GM19023 (cell line): Measurements from ENCODE around the gene EPS8L2.

Source experiments
- ATAC-seq: cut with Tn5 transposase; IDR thresholded peaks from one replicate; pipeline ENCODE4 v1.9.1; 2021; ENCODE audit warnings: mild to moderate bottlenecking, moderate library complexity; ENCODE audit not compliant: unreplicated experiment

EPS8L2 gene

GRCh38 chr11:703506-703905 is 2.5 kb upstream of the EPS8L2 start:
- no peak for ATAC-seq

GRCh38 chr11:704228-704674 is 1.8 kb upstream of the EPS8L2 start:
- ATAC-seq: no peak

- no peak for ATAC-seq
Measured at GRCh38 chr11:704781-705645, 1.0 kb upstream of the EPS8L2 start.

- ATAC-seq: no peak
Measured at GRCh38 chr11:706439-706956, 467 bp downstream of the EPS8L2 start.

- ATAC-seq: no peak
Measured at GRCh38 chr11:706957-707816, 1.2 kb downstream of the EPS8L2 start.

GRCh38 chr11:707817-708420 is 1.9 kb downstream of the EPS8L2 start:
- ATAC-seq: no peak

GRCh38 chr11:708511-708910 is 2.5 kb downstream of the EPS8L2 start:
- ATAC-seq: no peak

- no peak for ATAC-seq
Measured at GRCh38 chr11:709109-709997, 3.3 kb downstream of the EPS8L2 start.

- ATAC-seq: no peak
Measured at GRCh38 chr11:714436-714835, 8.4 kb downstream of the EPS8L2 start.

GRCh38 chr11:719214-720016 is 13.4 kb downstream of the EPS8L2 start:
- ATAC-seq: no peak

- ATAC-seq: no peak
Measured at GRCh38 chr11:720017-720641, 14.1 kb downstream of the EPS8L2 start.

GRCh38 chr11:720642-721246 is 14.7 kb downstream of the EPS8L2 start:
- no peak for ATAC-seq

GRCh38 chr11:721247-721740 is 15.3 kb downstream of the EPS8L2 start:
- ATAC-seq: no peak

GRCh38 chr11:721741-722345 is 15.8 kb downstream of the EPS8L2 start:
- ATAC-seq: no peak

- ATAC-seq: no peak
Measured at GRCh38 chr11:722346-722811, 16.3 kb downstream of the EPS8L2 start.

GRCh38 chr11:723120-723883 is 17.3 kb downstream of the EPS8L2 start:
- no peak for ATAC-seq
